ENCODE results near the gene PPP2R5D. TPM values are rescaled to one million over a fixed set of nuclear protein-coding genes. Genes with fewer than 3 reads are reported as not detected.

The PPP2R5D gene
- total RNA-seq, 2 experiments from 2014 or later = 35.0 to 35.6 TPM

DNA sequence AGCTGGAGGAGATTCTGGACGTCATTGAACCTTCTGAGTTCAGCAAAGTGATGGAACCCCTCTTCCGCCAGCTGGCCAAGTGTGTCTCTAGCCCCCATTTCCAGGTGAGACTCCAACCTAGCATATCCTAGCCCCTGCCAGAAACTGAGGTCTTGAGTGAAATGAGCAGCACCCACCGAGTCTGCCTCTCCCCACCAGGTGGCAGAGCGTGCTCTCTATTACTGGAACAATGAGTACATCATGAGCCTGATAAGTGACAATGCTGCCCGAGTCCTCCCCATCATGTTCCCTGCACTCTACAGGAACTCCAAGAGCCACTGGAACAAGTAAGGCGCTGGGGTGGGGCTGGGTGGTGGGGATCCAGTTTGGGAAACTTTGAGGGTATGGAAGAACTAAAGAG lies 24.8 kb downstream of the PPP2R5D start:
- H4K20me1 ChIP-seq (ENCODE audit: insufficient read depth, low read length) = no peaks in the 10 kb centered on the region
- no peak overlapping the region for H3K4me2 ChIP-seq (ENCODE audit: low read length)
- ChIA-PET POLR2A (interaction anchor here (0.5 to 0.6 kb wide), 2 partner anchors 133 to 1530 kb away, joined by 3 read pairs; no protein-coding TSS in a partner anchor), CTCF (ENCODE audit: unreplicated experiment) (no interaction called here)
- TF ChIP-seq EZH2phosphoT487 (IDR thresholded peaks at IDR 0.05; ENCODE audit: borderline replicate concordance, low read depth, low read length) = no peak
- TF ChIP-seq, protein P1, sequence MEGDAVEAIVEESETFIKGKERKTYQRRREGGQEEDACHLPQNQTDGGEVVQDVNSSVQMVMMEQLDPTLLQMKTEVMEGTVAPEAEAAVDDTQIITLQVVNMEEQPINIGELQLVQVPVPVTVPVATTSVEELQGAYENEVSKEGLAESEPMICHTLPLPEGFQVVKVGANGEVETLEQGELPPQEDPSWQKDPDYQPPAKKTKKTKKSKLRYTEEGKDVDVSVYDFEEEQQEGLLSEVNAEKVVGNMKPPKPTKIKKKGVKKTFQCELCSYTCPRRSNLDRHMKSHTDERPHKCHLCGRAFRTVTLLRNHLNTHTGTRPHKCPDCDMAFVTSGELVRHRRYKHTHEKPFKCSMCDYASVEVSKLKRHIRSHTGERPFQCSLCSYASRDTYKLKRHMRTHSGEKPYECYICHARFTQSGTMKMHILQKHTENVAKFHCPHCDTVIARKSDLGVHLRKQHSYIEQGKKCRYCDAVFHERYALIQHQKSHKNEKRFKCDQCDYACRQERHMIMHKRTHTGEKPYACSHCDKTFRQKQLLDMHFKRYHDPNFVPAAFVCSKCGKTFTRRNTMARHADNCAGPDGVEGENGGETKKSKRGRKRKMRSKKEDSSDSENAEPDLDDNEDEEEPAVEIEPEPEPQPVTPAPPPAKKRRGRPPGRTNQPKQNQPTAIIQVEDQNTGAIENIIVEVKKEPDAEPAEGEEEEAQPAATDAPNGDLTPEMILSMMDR (conservative IDR thresholded peaks at IDR 0.05; ENCODE audit: low read length) = peak; percentile 88
- H3K4me1 ChIP-seq (ENCODE audit: insufficient read depth, low read length, poor library complexity, severe bottlenecking) = peaks cover 19% of the 10 kb centered on the region
- H2AFZ ChIP-seq (ENCODE audit: low read length) = no peak overlapping the region
- H3K9me3 ChIP-seq (ENCODE audit: low read length) = no peaks in the 10 kb centered on the region
- H3K9me2 ChIP-seq (ENCODE audit: insufficient read depth, low read length) = no peaks in the 10 kb centered on the region
- peaks cover 61% of the 10 kb centered on the region; the same call in 1 of the 2 replicates for H3K36me3 ChIP-seq (ENCODE audit: insufficient read depth, low read length)
- H3K4me3 ChIP-seq (ENCODE audit: low read depth, low read length, poor library complexity, severe bottlenecking) = no peak overlapping the region
- no TSS peak for BruUV-seq (replicated peaks)
- peak; percentile 74 for DNase-seq (ENCODE audit: low spot score)
- intact Hi-C loops (cut with micrococcal nuclease; ENCODE audit: unreplicated experiment) = loop anchor here (1.0 kb wide), 2 partner anchors 108 to 134 kb away; no protein-coding TSS in a partner anchor
- no peak overlapping the region for H3K27ac ChIP-seq (ENCODE audit: low read depth, low read length, poor library complexity, severe bottlenecking)
- peaks cover 11% of the 10 kb centered on the region for H3K79me2 ChIP-seq (ENCODE audit: insufficient read depth, low read depth, low read length)

DNA sequence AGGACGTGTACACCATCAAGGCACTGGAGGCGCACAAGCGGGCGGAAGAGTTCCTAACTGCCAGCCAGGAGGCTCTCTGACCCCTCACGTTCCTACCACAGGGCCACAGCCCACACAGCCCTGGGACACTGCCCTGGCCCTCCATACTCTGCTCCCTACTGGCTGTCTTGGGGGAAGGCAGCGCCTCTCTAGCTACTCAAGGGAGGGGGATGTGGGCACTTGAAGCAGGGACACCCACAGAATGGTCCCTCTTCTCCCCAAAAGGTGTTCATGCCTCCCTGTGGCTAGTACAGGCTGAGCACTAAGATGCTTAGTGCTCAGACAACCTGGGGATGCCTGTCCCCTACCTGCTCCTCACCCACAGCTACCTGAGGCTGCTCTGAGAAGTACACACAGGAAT lies 26.8 kb downstream of the PPP2R5D start:
- no peak for TF ChIP-seq EZH2phosphoT487 (IDR thresholded peaks at IDR 0.05; ENCODE audit: borderline replicate concordance, low read depth, low read length)
- TF ChIP-seq, protein P1 (conservative IDR thresholded peaks at IDR 0.05; ENCODE audit: low read length) = 0 out of 2 replicates have a peak, but pooled peaks have one; percentile 30
- no peak for DNase-seq (ENCODE audit: low spot score)
- intact Hi-C loops (cut with micrococcal nuclease; ENCODE audit: unreplicated experiment) = no loop called here
- Histone ChIP-seq H2AFZ (ENCODE audit: low read length) (no peak overlapping the region), H3K27ac (ENCODE audit: low read depth, low read length, poor library complexity, severe bottlenecking) (no peak overlapping the region), H3K4me2 (ENCODE audit: low read length) (no peak overlapping the region; the same call in 1 of the 2 replicates), H4K20me1 (ENCODE audit: insufficient read depth, low read length) (no peaks in the 10 kb centered on the region), H3K9me3 (ENCODE audit: low read length) (no peaks in the 10 kb centered on the region), H3K4me1 (ENCODE audit: insufficient read depth, low read length, poor library complexity, severe bottlenecking) (peaks cover 31% of the 10 kb centered on the region), H3K9me2 (ENCODE audit: insufficient read depth, low read length) (no peaks in the 10 kb centered on the region), H3K79me2 (ENCODE audit: insufficient read depth, low read depth, low read length) (peaks cover 27% of the 10 kb centered on the region), H3K4me3 (ENCODE audit: low read depth, low read length, poor library complexity, severe bottlenecking) (no peak overlapping the region), H3K36me3 (ENCODE audit: insufficient read depth, low read length) (peaks cover 56% of the 10 kb centered on the region; the same call in 1 of the 2 replicates)
- no TSS peak for BruUV-seq (replicated peaks)
- ChIA-PET CTCF (ENCODE audit: unreplicated experiment) (no interaction called here), POLR2A (interaction anchor here (0.6 kb wide), 1 partner anchor 374 kb away, joined by 3 read pairs; no protein-coding TSS in a partner anchor)

DNA sequence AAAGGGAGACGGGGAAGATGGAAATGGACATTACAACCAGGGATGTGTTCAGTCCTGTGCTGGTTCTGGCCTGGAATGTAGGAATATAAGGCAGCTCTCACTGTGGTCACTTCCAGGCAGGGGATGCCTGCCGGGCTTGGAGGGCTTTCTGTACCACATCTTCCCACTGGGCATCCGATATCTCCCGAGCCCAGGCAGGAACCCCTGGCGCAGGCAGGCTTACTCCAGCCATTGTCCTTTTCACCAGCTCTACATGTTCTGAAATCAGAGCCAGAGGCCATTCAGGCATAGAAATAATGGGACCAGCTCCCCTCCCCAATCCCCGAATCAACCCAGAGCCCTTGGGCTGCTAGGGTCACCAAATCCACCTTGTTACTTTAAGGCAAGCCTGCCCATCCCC lies 28.0 kb downstream of the PPP2R5D start:
- H2AFZ ChIP-seq (ENCODE audit: low read length) = no peak overlapping the region
- peak overlapping the region; percentile 86 for H3K4me3 ChIP-seq (ENCODE audit: low read depth, low read length, poor library complexity, severe bottlenecking)
- H3K9me3 ChIP-seq (ENCODE audit: low read length) = no peaks in the 10 kb centered on the region
- CTCF ChIA-PET (ENCODE audit: unreplicated experiment) = no interaction called here
- H3K4me2 ChIP-seq (ENCODE audit: low read length) = peak overlapping the region; percentile 99
- no peaks in the 10 kb centered on the region for H4K20me1 ChIP-seq (ENCODE audit: insufficient read depth, low read length)
- no TSS peak for BruUV-seq (replicated peaks)
- peaks cover 30% of the 10 kb centered on the region for H3K79me2 ChIP-seq (ENCODE audit: insufficient read depth, low read depth, low read length)
- H3K9me2 ChIP-seq (ENCODE audit: insufficient read depth, low read length) = no peaks in the 10 kb centered on the region
- H3K4me1 ChIP-seq (ENCODE audit: insufficient read depth, low read length, poor library complexity, severe bottlenecking) = peaks cover 35% of the 10 kb centered on the region
- POLR2A ChIA-PET = interaction anchor here (0.9 to 1.4 kb wide), 2 partner anchors 24 to 84 kb away, joined by 3 read pairs; no protein-coding TSS in a partner anchor
- no peak for TF ChIP-seq EZH2phosphoT487 (IDR thresholded peaks at IDR 0.05; ENCODE audit: borderline replicate concordance, low read depth, low read length)
- TF ChIP-seq, protein P1 (conservative IDR thresholded peaks at IDR 0.05; ENCODE audit: low read length) = no peak
- H3K36me3 ChIP-seq (ENCODE audit: insufficient read depth, low read length) = peaks cover 51% of the 10 kb centered on the region; the same call in 1 of the 2 replicates
- intact Hi-C loops (cut with micrococcal nuclease; ENCODE audit: unreplicated experiment) = no loop called here
- no peak overlapping the region for H3K27ac ChIP-seq (ENCODE audit: low read depth, low read length, poor library complexity, severe bottlenecking)
- no peak for DNase-seq (ENCODE audit: low spot score)
